ENCODE measurements around the gene ACOX1.
A peak's percentile ranks its signal among the peaks of the same experiment; 100 is the strongest.

GRCh38 chr17:75927286-75927922 lies 51.6 kb downstream of the ACOX1 start:
- TF ChIP-seq RFX5 (IDR thresholded peaks at IDR 0.05; ENCODE audit: low read length) (no peak), RXRA (IDR thresholded peaks at IDR 0.05; ENCODE audit: borderline replicate concordance, low read depth) (no peak), USF1 (IDR thresholded peaks at IDR 0.05; ENCODE audit: borderline replicate concordance, low read depth) (no peak), CTCF (IDR thresholded peaks at IDR 0.05) (peak; percentile 46), FOXJ3 (CRISPR knock-in tag; IDR thresholded peaks at IDR 0.05) (no peak), EP300 (IDR thresholded peaks at IDR 0.05; ENCODE audit: borderline replicate concordance in 1 of 2, low read depth in 1 of 2, low read length in 1 of 2) (no peak), RAD21 (IDR thresholded peaks at IDR 0.05; ENCODE audit: low read length) (peak; percentile 29; the same call in 1 of the 2 replicates), REST (IDR thresholded peaks at IDR 0.05; ENCODE audit: low read depth, low read length) (no peak), POLR2AphosphoS5 (IDR thresholded peaks at IDR 0.05; ENCODE audit: low read depth, low read length) (no peak), JUND (IDR thresholded peaks at IDR 0.05) (no peak)

Measured in SK-N-SH (cell line).